Mucosa of gallbladder (tissue), 1 donor: ENCODE measurements around the gene RXYLT1. TPM values are rescaled to one million over a fixed set of nuclear protein-coding genes. Genes with fewer than 3 reads are reported as not detected.

Experiments
- DNase-seq: peaks from one replicate; pipeline ENCODE4 v3.0.0-alpha.2; 2020; ENCODE audit warnings: low spot score
- total RNA-seq: library from RNA; stranded (reverse); gene quantifications from one replicate; pipeline ENCODE4 v1.2.1, GENCODE V29; 2021
- donor health status: DM: no; HTN: no; CAD: no.

RXYLT1 gene
- total RNA-seq, 1 donor from 2014 or later = 13.6 TPM

DNA sequence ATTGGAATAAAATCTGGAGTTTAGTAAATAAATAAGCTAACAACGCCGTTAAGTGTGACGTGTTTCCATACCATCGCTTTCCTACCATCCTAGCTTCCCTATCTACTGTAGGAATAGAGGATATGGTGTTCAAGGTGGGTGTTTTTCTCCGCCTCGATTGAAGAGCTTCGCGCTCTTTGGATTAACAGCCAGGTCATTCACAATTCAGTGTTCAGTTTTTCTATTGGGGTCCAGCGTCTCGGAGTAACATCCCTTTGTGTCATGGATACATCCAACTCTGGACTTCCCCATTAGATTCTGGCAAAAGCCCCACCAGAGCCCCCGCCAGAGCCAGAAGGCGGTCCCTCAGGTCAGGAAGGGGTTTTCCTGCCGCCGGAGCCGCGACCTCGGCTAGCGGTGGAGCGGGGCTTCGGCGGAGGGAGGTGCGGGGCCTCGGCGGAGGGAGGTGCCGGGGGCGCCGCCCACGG lies 63.6 kb downstream of the RXYLT1 start:
- DNase-seq = no peak

DNA sequence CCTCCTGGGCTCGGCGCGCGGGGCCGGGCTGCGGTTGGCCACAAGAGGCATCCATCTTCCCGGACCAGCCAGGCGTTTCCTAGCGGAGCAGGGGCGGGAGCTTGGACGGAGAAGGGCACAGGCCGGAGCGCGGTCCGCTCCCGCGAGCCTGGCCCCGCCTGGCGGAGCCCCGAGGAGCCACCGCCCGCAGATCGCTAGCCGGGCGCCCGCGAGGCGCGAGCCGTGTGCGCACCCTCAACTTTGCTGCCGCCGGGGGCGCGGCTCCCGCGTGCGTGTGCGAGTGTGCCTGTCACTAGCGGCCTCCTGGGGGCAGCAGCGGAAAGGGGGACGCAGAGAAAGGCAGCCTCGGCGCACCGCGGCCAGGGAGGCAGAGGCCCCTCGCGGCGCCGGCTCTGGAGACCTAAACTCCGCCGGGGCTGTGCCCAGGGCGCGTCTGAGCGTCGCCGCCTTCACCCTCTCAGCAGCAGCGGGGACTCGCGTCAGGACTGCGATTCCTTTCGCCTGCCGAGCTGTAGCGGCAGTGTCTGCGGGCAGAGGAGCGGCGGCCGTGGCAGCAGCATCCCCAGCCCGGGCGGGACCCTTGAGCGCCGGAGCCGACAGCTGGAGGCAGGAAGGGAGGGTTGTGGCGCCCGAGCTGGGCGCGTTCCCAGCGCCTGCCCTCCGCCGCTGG lies 64.1 kb downstream of the RXYLT1 start:
- DNase-seq = peak; percentile 90

DNA sequence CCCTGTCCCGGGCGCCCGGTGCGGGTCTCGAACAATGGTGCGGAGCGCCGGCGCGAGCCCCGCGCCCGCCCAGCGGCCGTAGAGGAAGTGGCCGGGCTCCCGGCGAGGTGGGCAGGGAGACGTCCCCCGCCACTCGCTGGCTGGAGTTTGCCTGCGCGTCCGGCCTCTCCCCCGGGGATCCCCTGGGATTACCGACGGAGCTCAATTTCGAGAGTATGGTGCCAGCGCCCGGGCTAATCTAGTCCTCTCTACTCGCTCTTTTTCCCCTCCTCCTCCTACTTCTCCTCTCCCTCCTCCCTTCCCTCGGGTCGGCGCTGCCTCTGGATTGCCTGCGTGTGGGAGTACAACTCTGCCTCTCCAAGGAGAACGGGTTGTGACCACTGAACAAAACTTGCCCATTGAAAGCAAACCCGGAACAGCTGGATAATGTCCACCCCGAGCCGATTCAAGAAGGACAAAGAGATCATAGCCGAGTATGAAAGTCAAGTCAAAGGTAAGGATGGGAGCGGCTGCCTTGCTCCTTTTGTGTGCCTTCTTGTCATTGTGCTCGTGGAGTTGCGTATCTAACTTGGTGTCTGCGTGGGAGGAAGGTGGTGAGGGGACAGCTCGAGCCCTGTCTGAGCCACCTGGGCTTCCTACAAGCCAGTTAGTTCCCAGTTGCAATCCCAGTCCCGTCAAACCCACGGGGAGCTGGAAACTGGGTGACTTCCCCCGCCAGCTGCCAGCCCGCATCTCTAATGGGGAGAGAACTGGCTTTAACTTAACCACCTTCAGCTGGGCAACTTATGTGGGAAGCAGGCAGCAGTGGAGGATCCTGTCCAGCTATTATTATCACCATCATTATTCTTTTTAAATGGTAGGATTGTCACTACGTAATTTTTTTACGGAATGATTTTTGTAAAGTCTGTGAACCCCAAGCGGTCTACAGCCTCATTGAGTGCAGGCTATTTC lies 65.0 kb downstream of the RXYLT1 start, which contains the start of gene SRGAP1:
TSS of gene SRGAP1 (plus strand) at position 310 of the 951 bp plus-strand sequence. CDS start at position 427, 117 bp downstream.
- DNase-seq = peak; percentile 45

DNA sequence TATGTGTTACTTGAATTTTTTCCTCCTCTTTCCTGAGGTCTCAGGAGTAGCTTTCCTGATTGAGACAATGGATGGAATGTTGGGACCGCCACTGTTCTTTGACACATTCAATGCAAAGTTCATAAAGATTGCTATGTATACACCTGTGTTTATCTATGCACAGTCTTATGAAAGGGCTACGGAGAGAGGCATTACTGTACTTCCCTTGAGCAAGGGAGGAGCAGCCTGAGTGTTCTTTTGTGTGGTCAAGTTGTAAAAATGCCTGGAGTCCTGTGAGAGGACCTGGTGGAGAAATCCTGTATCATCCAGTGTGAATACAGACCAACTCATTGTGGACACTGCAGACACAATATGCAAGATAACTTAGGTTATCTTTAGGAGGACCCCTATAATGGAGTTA lies 66.0 kb downstream of the RXYLT1 start:
- no peak for DNase-seq

DNA sequence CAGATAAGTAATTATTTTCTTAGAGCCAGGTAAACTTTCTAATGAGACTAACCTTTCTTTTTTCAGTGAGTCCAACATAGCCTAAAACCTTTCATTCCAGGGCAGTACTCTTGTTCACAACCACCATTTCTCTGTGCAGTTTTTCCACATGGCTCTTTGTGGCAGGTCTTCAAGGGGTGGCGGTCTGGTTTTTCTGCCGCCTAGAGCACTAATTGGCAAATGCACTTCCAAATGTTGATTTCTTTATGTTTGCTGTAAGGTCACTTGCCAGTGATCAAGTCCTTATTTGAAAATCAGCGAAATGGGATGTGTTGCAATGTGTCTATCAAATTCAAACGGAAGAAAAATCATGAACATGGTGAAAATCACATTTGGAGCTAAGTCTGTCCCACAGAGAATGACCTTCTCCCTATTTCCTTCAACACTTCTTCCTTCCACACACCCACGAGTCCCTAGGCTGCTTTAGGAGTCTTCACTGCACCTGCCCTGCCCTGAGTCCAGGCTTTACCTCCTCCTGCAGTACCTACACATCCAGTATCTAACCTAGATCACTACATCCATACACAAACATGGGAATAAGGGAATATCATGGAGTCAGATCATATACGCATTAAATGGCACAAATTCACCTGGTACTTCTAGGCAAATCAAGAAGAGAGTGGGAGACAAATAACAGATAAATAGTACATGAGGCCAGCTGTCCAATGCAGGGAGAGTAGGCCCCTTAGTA lies 66.7 kb downstream of the RXYLT1 start:
- DNase-seq = no peak

DNA sequence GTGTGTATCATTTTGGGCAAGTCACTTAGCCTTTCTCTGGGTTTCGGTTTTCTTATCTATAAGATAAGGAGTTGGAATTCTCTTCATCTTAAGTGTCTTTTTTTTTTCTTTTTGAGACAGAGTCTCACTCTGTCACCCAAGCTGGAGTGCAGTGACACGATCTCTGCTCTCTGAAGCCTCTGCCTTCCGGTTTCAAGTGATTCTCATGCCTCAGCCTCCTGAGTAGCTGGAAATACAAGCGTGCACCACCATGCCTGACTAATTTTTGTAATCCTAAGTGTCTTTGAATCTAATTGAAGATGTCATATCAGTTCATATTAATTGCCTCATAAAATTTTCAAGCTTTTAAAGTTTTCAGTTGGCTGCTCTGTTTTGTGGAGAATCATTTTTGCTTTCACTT lies 68.7 kb downstream of the RXYLT1 start:
- no peak for DNase-seq

DNA sequence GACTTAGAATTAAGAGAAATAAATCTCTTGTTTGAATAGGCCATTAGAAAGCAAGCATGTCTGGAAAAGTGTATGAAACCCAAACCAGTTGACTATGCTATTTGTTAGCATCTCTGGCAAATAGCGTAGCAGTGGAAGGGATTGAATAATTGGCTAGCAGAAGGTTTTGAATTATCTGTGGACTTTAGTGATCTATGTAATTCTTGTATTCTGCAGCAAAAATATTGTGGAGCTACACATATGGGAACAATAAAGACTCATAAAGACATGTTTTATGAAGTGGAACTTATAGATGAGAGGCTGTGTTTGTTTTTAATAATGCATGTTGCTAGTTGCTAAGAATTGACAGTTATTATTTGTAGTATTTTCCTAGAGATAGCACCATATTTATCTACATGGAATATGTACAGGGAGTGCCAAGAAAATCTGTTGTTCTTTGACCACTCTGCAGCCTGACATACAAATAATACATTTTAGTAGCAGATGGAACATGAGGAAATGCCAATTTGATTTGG lies 69.5 kb downstream of the RXYLT1 start:
- DNase-seq = no peak

DNA sequence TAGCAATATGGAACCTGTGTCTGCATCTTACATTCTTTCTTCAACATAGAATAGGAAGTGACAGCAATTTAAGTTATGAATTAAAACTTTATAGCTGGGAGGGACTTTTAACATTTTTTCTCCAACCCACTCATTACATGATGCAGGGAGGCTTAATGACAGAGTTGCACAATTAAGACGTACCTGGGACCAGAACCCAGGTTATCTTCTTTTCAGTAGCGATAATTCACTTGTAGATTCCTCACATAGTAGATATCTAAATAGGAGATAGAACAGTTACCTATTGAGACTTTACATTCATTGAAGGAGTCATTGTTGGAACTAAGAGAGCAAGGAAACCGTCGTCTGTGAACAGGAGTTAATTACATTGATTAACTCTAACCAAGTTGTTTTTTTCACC lies 69.9 kb downstream of the RXYLT1 start:
- no peak for DNase-seq

DNA sequence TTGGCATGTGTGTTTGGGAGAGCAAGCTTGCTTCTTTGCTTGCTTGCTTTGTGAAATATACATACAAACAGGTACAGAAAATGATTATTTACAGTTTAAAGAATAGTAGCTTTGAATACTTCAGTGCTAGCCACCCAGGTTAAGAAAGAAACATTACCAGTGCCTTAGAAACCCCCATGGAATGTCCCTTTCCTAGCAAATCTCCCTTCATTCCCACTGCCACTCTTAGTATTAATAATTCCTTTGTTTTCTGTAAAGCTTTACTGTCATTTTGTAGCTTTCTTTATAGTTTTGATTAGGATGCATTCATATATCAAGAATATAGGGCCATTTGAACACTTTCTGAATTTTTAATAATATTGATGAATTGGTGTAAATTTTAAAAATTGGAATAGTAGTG lies 74.3 kb downstream of the RXYLT1 start:
- no peak for DNase-seq

DNA sequence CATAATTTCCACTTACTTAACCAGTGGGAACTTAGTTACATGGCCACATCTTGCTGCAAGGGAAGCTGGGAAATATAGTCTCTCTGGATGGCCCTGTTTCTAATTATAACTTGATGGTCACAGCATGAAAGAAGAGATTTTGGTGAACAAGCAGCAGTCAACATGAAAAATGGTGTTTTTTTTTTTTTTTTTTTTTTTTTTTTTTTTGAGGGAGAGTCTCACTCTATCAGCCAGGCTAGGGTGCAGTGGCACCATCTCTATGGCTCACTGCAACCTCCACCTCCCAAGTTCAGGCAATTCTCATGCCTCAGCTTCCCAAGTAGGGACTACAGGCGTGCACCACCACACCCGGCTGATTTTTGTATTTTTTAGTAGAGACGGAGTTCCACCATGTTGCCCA lies 75.6 kb downstream of the RXYLT1 start:
- DNase-seq = no peak

DNA sequence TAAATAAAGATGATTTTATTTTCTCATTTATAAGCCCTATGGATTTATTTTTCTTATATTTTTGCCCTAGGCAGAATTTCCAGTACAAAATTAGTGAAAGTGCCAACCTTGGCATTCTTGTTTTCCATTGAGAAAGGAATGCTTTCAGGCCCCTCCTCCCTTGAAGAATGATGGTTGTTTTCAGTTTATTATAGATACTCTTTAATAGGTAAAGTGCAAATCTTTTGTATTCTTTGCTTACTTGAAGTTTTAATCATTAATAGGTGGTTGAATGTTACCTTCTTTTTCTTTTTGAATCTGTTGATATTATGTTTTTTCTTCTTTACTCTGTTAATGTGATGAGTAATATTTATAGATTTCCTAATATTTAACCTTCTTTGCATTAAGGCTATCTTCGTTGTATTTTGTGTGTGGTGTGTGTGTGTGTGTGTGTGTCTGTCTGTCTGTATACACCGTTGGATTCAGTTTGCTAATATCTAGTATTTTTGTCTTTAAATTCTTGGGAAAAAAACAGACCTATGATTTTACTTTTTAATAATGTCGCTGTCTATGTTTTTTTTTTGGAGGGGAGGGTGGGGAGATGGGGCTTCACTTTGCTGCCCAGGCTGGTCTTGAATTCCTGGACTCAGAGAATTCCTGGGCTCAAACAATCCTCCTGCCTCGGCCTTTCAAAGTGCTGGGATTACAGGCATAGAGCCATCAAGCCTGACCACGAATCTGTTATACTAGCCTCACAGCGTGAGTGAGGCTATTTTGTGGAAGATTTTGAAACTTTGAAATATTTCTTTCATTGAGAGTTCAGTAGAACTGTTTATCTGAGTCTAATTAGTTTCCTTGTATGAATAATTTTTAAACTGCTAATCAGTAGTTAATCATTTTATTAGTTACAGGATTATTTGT lies 78.3 kb downstream of the RXYLT1 start:
- DNase-seq = no peak

Other genes starting within 250 kb of the RXYLT1 start
- 5.4 TPM for gene DPY19L2, start 111.4 kb upstream of the RXYLT1 start, total RNA-seq
- 13.5 TPM for gene SRGAP1, start 64.8 kb downstream of the RXYLT1 start, total RNA-seq